B cell (primary cell): Measurements from ENCODE around the gene RNH1. TPM values are rescaled to one million over a fixed set of nuclear protein-coding genes. Genes with fewer than 3 reads are reported as not detected.

Experiments used
- ATAC-seq: fragments of 200-7000 bp; cut with Tn5 transposase; one replicate; pipeline ENCODE4 v1.10.0; 2021; ENCODE audit warnings: low read depth, mild to moderate bottlenecking, moderate number of reproducible peaks, moderate library complexity
- CTCF ChIA-PET: fragments of 350-600 bp; sonication (Branson Sonifier 250); formaldehyde crosslinking; loops from one replicate; lab custom pipeline; 2021; ENCODE audit warnings: antibody characterized with exemption, inconsistent platforms; lab: Charles Lee
- POLR2A ChIA-PET: fragments of 350-600 bp; sonication (Branson Sonifier 250); formaldehyde crosslinking; loops from one replicate; lab custom pipeline; 2021; ENCODE audit warnings: antibody characterized with exemption; lab: Charles Lee
- DNase-seq: peaks from one replicate; pipeline ENCODE4 v3.0.0; 2013
- H2AFZ ChIP-seq: 2 replicates; pipeline ENCODE4 v1.6.1; 2012; ENCODE audit warnings: mild to moderate bottlenecking, low read depth, low read length; ENCODE audit not compliant: insufficient read depth, poor library complexity, severe bottlenecking
- H3K27ac ChIP-seq, 2 donors: 1 replicate in 1 of 2; 2 replicates in 1 of 2; pipeline ENCODE4 v1.5.1; 2012 to 2013; ENCODE audit warnings: low read length in 2 of 2, mild to moderate bottlenecking in 2 of 2, moderate library complexity in 1 of 2
- H3K27me3 ChIP-seq, 4 experiments: fragments of 200-600 bp in 1 of 4; sonication (generic) in 1 of 4; replicated peaks in 1 of 4; 1 replicate in 2 of 4; 2 replicates in 2 of 4; pipeline versions ENCODE4 v1.6.1 to v1.7.0; 2013 to 2016; ENCODE audit warnings: low read length in 3 of 4, mild to moderate bottlenecking in 2 of 4, mixed read lengths in 1 of 4, moderate library complexity in 1 of 4; ENCODE audit not compliant: insufficient read depth in 4 of 4, control insufficient read depth in 3 of 4; ENCODE audit errors: control extremely low read depth in 1 of 4
- H3K36me3 ChIP-seq, 2 experiments: replicated peaks in 1 of 2; 1 replicate in 1 of 2; 2 replicates in 1 of 2; pipeline versions ENCODE4 v1.6.1 to v1.7.1; 2013; ENCODE audit warnings: low read length in 1 of 2; ENCODE audit not compliant: insufficient read depth in 2 of 2, control insufficient read depth in 1 of 2; ENCODE audit errors: control extremely low read depth in 1 of 2, extremely low read depth in 1 of 2
- H3K4me1 ChIP-seq, 2 donors: fragments of 200-600 bp in 1 of 2; sonication (generic) in 1 of 2; 1 replicate in 1 of 2; 2 replicates in 1 of 2; pipeline versions ENCODE4 v1.5.1 to v1.6.1; 2013 to 2017; ENCODE audit warnings: low read length in 2 of 2; ENCODE audit not compliant: control insufficient read depth in 2 of 2, insufficient read depth in 2 of 2
- H3K4me2 ChIP-seq: replicated peaks from 2 replicates; pipeline ENCODE3; 2012; ENCODE audit warnings: mild to moderate bottlenecking, low read depth, low read length; ENCODE audit not compliant: poor library complexity, severe bottlenecking
- H3K4me3 ChIP-seq, 5 experiments: fragments of 200-600 bp in 1 of 5; sonication (generic) in 1 of 5; 1 replicate in 3 of 5; 2 replicates in 2 of 5; pipeline versions ENCODE4 v1.5.1 to v1.7.0; 2011 to 2016; ENCODE audit warnings: low read length in 4 of 5, mild to moderate bottlenecking in 4 of 5, low read depth in 2 of 5, control low read depth in 1 of 5, moderate library complexity in 1 of 5; ENCODE audit not compliant: insufficient read depth in 1 of 5; ENCODE audit errors: control extremely low read depth in 1 of 5, extremely low read depth in 1 of 5
- H3K79me2 ChIP-seq: fragments of 200-600 bp; sonication (generic); one replicate; pipeline ENCODE4 v1.6.0; 2016; ENCODE audit warnings: low read length; ENCODE audit not compliant: control insufficient read depth, insufficient read depth
- H3K9ac ChIP-seq: fragments of 200-600 bp; sonication (generic); 2 replicates; pipeline ENCODE4 v1.6.1; 2017; ENCODE audit warnings: mild to moderate bottlenecking, low read length, moderate library complexity
- H3K9me3 ChIP-seq, 3 donors: one replicate each; pipeline versions ENCODE4 v1.6.1 to v1.7.1; 2013; ENCODE audit warnings: low read length in 2 of 3; ENCODE audit not compliant: control insufficient read depth in 2 of 3, insufficient read depth in 1 of 3; ENCODE audit errors: control extremely low read depth in 1 of 3
- H4K20me1 ChIP-seq: 2 replicates; pipeline ENCODE4 v1.6.0; 2012; ENCODE audit warnings: mild to moderate bottlenecking, low read length; ENCODE audit not compliant: insufficient read depth, control insufficient read depth, poor library complexity, severe bottlenecking
- H3K27ac Mint-ChIP-seq: one replicate; pipeline ENCODE4 v1.8.0; 2021; ENCODE audit warnings: mixed read lengths
- H3K27me3 Mint-ChIP-seq: one replicate; pipeline ENCODE4 v1.8.0; 2021; ENCODE audit warnings: mixed read lengths
- H3K4me1 Mint-ChIP-seq: one replicate; pipeline ENCODE4 v1.8.0; 2021; ENCODE audit warnings: mixed read lengths
- H3K4me3 Mint-ChIP-seq: one replicate; pipeline ENCODE4 v1.8.0; 2021; ENCODE audit warnings: mixed read lengths
- H3K9me3 Mint-ChIP-seq: one replicate; pipeline ENCODE4 v1.8.0; 2022; ENCODE audit warnings: mixed read lengths; ENCODE audit not compliant: insufficient read depth
- CTCF ChIP-seq: fragments of 200-600 bp; IDR thresholded peaks from one replicate; pipeline ENCODE4 v1.8.0; 2022; ENCODE audit warnings: antibody characterized with exemption, mild to moderate bottlenecking
- EZH2 ChIP-seq: IDR thresholded peaks from 2 replicates; pipeline ENCODE4 v1.6.1; 2012; ENCODE audit warnings: borderline replicate concordance, low read depth, mild to moderate bottlenecking, moderate library complexity, low read length; ENCODE audit not compliant: insufficient read depth, poor library complexity, severe bottlenecking
- WGBS: methylation state at CpG from one replicate; pipeline ENCODE4 v1.1.5; 2013; ENCODE audit warnings: missing lambda C conversion rate; ENCODE audit not compliant: insufficient coverage; 5-methylcytosine and 5-hydroxymethylcytosine counted together
- intact Hi-C: fragments of 100-400 bp; cut with micrococcal nuclease; formaldehyde crosslinking; loops from one replicate; pipeline ENCODE4 v1.10.0; 2022
- polyA plus RNA-seq: library from polyadenylated mRNA; depleted of rRNA; stranded (reverse); fragments of >200 nt; gene quantifications from 2 replicates; pipeline ENCODE4 v1.2.3, GENCODE V29; 2012
- total RNA-seq, 2 donors: library from RNA; stranded (reverse); fragments of 120-200 nt in 1 of 2; gene quantifications; 1 replicate in 1 of 2; 2 replicates in 1 of 2; pipeline versions ENCODE4 v1.2.3 to v1.2.4, GENCODE V29; 2013 to 2022

RNH1 gene
- total and polyA plus RNA-seq, 2 donors (not counting 1 experiment from before 2014, with no cell fraction given) = 81.0 to 159 TPM

- no peaks in the 10 kb centered on the region for H3K9me3 Mint-ChIP-seq
- intact Hi-C loops = no loop called here
Observed at GRCh38 chr11:508956-509355, 1.9 kb upstream of the RNH1 start.

More at GRCh38 chr11:508956-509355, 1.9 kb upstream of the RNH1 start:
- H3K4me3 Mint-ChIP-seq = peak overlapping the region; percentile 39
- ATAC-seq = no peak
- H3K4me3 ChIP-seq = no peak overlapping the region
- H3K9me3 ChIP-seq = no peaks in the 10 kb centered on the region
- no peak overlapping the region for H3K27ac ChIP-seq
- no peak overlapping the region for H3K9ac ChIP-seq
- TF ChIP-seq EZH2 (no peak), CTCF (no peak)
- H3K4me1 ChIP-seq = peaks cover 24 to 28% of the 10 kb centered on the region in 2 donors
- POLR2A ChIA-PET = interaction anchor here (1.7 kb wide), 1 partner anchor 9 kb away, joined by 6 read pairs; no protein-coding TSS in a partner anchor
- H3K79me2 ChIP-seq = peaks cover 28% of the 10 kb centered on the region
- 96% methylated on average over 4 of the region's 5 CpGs for WGBS
- no peaks in the 10 kb centered on the region for H3K27me3 Mint-ChIP-seq
- H4K20me1 ChIP-seq = peaks cover 13% of the 10 kb centered on the region
- CTCF ChIA-PET = interaction anchor here (1.0 to 1.5 kb wide), 3 partner anchors 9 to 27 kb away, joined by 3 to 4 read pairs (median 4); partner anchors contain the start of gene HRAS
- H3K4me2 ChIP-seq = no peak overlapping the region
- H3K27ac Mint-ChIP-seq = peak overlapping the region; percentile 26
- H3K4me1 Mint-ChIP-seq = peaks cover 27% of the 10 kb centered on the region
- H3K27me3 ChIP-seq = peaks cover 0 to 7% (median 0%) of the 10 kb centered on the region in 4 experiments
- no peak for DNase-seq
- H2AFZ ChIP-seq = no peak overlapping the region
- H3K36me3 ChIP-seq = peaks cover 0 to 3% of the 10 kb centered on the region in 2 experiments
